Gastroesophageal sphincter (tissue), 4 donors: ENCODE measurements around the gene FAM181B. TPM values are rescaled to one million over a fixed set of nuclear protein-coding genes. Genes with fewer than 3 reads are reported as not detected.
"Not testable (repeated sequence)": the region's sequence is repeated elsewhere in the genome, so short reads cannot be mapped to it uniquely, and the experiment has no call there.

ENCODE experiments used
- ATAC-seq: fragments of 150-250 bp; one replicate; pipeline ENCODE4 v1.9.1; 2016; ENCODE audit warnings: mild to moderate bottlenecking, moderate library complexity
- H3K27ac ChIP-seq, 4 donors: fragments of 200-600 bp; sonication (generic) in 3 of 4; 1 replicate in 3 of 4; 2 replicates in 1 of 4; pipeline ENCODE4 v1.5.1; 2016 to 2019
- H3K27me3 ChIP-seq: fragments of 200-600 bp; sonication (generic); one replicate; pipeline ENCODE4 v1.5.1; 2019
- H3K36me3 ChIP-seq, 2 donors: fragments of 200-600 bp; sonication (generic); one replicate each; pipeline ENCODE4 v1.5.1; 2019; ENCODE audit warnings: control low read depth in 1 of 2
- H3K4me1 ChIP-seq, 3 donors: fragments of 200-600 bp; sonication (generic); 1 replicate in 2 of 3; 2 replicates in 1 of 3; pipeline ENCODE4 v1.5.1; 2016 to 2019; ENCODE audit warnings: control low read depth in 2 of 3
- H3K4me3 ChIP-seq, 2 donors: fragments of 200-600 bp; sonication (generic); one replicate each; pipeline ENCODE4 v1.5.1; 2019; ENCODE audit warnings: mild to moderate bottlenecking in 1 of 2, moderate library complexity in 1 of 2
- H3K9me3 ChIP-seq, 3 donors: fragments of 200-600 bp; sonication (generic); one replicate each; pipeline ENCODE4 v1.5.1; 2017 to 2019; ENCODE audit warnings: control low read depth in 2 of 3
- EP300 ChIP-seq: sonication (generic); formaldehyde crosslinking; IDR thresholded peaks from one replicate; pipeline ENCODE4 v1.6.1; 2017; ENCODE audit warnings: antibody characterized with exemption, mild to moderate bottlenecking
- POLR2A ChIP-seq, 2 donors: fragments of 450-650 bp; IDR thresholded peaks; one replicate each; pipeline ENCODE4 v1.6.1; 2017; ENCODE audit warnings: antibody characterized with exemption in 2 of 2, mild to moderate bottlenecking in 2 of 2, moderate library complexity in 1 of 2
- POLR2AphosphoS5 ChIP-seq: sonication (generic); formaldehyde crosslinking; IDR thresholded peaks from one replicate; pipeline ENCODE4 v1.6.1; 2017; ENCODE audit warnings: antibody characterized with exemption
- WGBS, 2 donors: methylation state at CpG; one replicate each; pipeline ENCODE4 v1.1.5; 2018; ENCODE audit warnings: low coverage in 1 of 2; 5-methylcytosine and 5-hydroxymethylcytosine counted together
- total RNA-seq, 4 donors: library from RNA; depleted of rRNA; stranded (reverse); fragments of >200 nt; gene quantifications; one replicate each; pipeline ENCODE4 v1.1.0, GENCODE V29; 2016
- TF ChIP-seq, protein P1 (sequence below), 4 experiments: fragments of 200-600 bp in 2 of 4; fragments of 450-650 bp in 2 of 4; sonication (generic) in 1 of 4; IDR thresholded peaks; one replicate each; pipeline ENCODE4 v1.5.1; 2017 to 2019; ENCODE audit warnings: antibody characterized with exemption in 4 of 4, mild to moderate bottlenecking in 2 of 4, moderate library complexity in 2 of 4

The FAM181B gene
- total RNA-seq, 4 donors from 2014 or later = 0.81 to 1.9 (median 1.4) TPM

DNA sequence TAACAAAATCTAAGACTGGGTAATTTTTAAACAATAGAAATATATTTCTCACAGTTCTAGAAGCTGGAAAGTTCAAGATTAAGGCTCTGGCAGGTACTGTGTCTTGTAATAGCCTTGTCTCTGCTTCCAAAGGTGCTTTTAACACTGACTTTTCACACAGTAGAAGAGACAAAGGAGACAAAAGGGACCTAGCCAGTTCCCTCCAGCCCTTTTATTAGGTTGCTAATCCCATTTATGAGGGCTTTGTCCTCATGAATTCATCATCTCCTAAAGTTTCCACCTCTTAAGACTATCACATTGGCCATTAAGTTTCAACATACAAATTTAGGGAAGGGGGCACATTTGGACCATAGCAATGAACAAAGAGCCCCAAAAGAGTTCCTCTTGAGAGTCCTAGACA lies 40.7 kb downstream of the FAM181B start:
- H3K27ac ChIP-seq = no peak overlapping the region
- ATAC-seq = no peak
- H3K36me3 ChIP-seq = no peaks in the 10 kb centered on the region
- H3K27me3 ChIP-seq = no peaks in the 10 kb centered on the region
- H3K4me1 ChIP-seq = no peaks in the 10 kb centered on the region
- H3K9me3 ChIP-seq = no peaks in the 10 kb centered on the region
- H3K4me3 ChIP-seq = no peak overlapping the region
- TF ChIP-seq EP300 = no peak
- TF ChIP-seq, protein P1, sequence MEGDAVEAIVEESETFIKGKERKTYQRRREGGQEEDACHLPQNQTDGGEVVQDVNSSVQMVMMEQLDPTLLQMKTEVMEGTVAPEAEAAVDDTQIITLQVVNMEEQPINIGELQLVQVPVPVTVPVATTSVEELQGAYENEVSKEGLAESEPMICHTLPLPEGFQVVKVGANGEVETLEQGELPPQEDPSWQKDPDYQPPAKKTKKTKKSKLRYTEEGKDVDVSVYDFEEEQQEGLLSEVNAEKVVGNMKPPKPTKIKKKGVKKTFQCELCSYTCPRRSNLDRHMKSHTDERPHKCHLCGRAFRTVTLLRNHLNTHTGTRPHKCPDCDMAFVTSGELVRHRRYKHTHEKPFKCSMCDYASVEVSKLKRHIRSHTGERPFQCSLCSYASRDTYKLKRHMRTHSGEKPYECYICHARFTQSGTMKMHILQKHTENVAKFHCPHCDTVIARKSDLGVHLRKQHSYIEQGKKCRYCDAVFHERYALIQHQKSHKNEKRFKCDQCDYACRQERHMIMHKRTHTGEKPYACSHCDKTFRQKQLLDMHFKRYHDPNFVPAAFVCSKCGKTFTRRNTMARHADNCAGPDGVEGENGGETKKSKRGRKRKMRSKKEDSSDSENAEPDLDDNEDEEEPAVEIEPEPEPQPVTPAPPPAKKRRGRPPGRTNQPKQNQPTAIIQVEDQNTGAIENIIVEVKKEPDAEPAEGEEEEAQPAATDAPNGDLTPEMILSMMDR (IDR thresholded peaks at IDR 0.05) = no peak
- no peak for TF ChIP-seq POLR2AphosphoS5
- TF ChIP-seq POLR2A (IDR thresholded peaks at IDR 0.05) = no peak

DNA sequence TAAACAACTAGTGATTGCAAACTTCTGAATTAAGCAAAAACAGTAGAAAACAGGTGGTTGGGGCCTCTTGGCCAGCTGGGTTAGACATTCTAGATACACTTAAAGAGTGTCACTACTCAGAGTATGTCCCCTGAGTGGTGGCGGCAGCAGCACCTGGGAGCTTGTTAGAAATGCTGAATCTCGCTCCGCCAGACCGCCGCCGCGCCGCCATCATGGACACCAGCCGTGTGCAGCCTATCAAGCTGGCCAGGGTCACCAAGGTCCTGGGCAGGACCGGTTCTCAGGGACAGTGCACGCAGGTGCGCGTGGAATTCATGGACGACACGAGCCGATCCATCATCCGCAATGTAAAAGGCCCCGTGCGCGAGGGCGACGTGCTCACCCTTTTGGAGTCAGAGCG lies 44.3 kb downstream of the FAM181B start:
- H3K9me3 ChIP-seq, H3K27me3 ChIP-seq, ATAC-seq, H3K36me3 ChIP-seq, H3K27ac ChIP-seq, H3K4me3 ChIP-seq, H3K4me1 ChIP-seq: not testable (repeated sequence)
- 97% methylated on average over 6 of the region's 23 CpGs; no CpG with 5 or more reads in 1 of the 2 donors for WGBS, 2 donors

DNA sequence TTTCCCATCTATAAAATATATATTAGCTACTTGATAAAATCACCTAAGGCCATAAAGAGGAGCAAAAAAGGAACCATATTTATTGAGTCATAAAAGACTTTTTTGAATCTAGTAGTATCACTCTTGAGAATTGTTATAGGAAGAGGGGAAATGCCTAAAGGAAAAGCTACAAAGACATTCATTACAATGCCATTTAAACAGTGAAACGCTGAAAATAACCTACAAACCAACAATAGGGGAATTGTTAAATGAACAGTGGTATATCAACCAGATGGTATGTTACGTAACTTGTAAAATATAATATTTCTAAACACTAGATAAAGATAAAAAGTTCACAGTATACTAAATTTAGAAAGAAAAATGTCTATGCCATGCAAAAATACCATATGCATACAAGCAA lies 47.5 kb downstream of the FAM181B start:
- no peaks in the 10 kb centered on the region for H3K4me1 ChIP-seq
- no peak overlapping the region for H3K27ac ChIP-seq
- no peak for ATAC-seq
- no peak overlapping the region for H3K4me3 ChIP-seq
- H3K9me3 ChIP-seq = no peaks in the 10 kb centered on the region
- TF ChIP-seq POLR2A (IDR thresholded peaks at IDR 0.05) = no peak
- no peak for TF ChIP-seq EP300
- TF ChIP-seq, protein P1 (IDR thresholded peaks at IDR 0.05) = no peak
- no peak for TF ChIP-seq POLR2AphosphoS5
- H3K27me3 ChIP-seq = no peaks in the 10 kb centered on the region
- H3K36me3 ChIP-seq = no peaks in the 10 kb centered on the region
- WGBS, 2 donors = 53 to 67% methylated on average over 2 of the region's 2 CpGs

DNA sequence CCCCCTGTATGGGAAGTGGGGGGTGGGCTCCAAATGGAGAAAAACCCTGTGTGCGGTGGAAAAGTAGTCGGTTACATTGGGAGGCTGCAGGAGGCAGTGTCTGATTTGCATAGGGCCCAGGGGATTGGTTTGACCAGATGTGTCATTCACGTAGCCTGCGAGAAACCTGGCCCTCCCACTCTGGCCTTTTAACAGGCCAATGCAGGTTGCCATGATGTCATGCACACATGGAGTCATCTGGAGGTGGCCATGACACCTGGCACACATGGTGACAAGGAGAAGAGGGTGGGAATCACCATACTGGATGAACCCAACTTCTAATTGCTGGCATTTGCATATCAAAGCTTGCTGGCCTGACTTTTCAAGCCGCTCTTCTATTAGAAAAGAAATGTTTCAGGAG lies 50.6 kb downstream of the FAM181B start:
- TF ChIP-seq POLR2AphosphoS5 = no peak
- no peak for TF ChIP-seq POLR2A (IDR thresholded peaks at IDR 0.05)
- TF ChIP-seq EP300 = no peak
- TF ChIP-seq, protein P1 (IDR thresholded peaks at IDR 0.05) = no peak
- H3K4me3 ChIP-seq = no peak overlapping the region
- no peaks in the 10 kb centered on the region for H3K9me3 ChIP-seq
- H3K36me3 ChIP-seq = no peaks in the 10 kb centered on the region
- no peak for ATAC-seq
- H3K27ac ChIP-seq = no peak overlapping the region
- H3K4me1 ChIP-seq = no peaks in the 10 kb centered on the region
- 83 to 88% methylated on average over 1 to 5 of the region's 5 CpGs for WGBS, 2 donors
- no peaks in the 10 kb centered on the region for H3K27me3 ChIP-seq

DNA sequence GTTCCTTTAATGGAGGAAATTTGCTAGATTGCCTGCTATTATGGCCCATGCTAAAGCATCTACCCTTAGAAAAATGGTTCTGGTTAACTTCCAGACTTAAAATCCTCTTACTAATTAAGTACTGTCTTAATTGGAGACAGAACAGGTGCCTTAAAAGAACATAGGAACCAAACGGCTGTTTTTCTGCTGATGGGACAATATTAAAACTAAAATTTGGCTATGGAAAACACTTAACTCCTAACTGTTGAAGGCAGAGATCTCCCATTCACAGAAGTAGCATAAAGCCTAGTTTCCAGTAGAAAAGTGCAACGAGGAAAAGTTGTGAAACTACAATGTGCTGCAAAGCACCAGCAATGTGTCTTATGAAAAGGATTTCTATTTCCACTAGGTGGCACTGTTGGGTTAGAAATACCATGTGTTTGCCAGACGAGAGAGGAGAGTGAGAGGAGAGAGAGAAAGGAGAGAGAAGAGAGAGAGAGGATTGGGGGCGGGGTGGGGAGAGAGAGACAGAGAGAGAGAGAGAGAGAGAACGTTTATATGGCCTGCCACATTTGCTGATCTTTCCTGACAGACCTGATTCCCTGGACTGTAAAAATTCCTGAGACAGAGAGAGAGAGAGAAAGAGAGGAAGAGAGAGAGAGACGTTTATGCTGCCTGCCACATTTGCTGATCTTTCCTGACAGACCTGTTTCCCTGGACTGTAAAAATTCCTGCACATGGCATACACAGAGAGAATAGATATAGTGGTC lies 51.5 kb downstream of the FAM181B start:
- H3K36me3 ChIP-seq = no peaks in the 10 kb centered on the region
- 11 to 13% methylated on average over 6 of the region's 6 CpGs for WGBS, 2 donors
- H3K9me3 ChIP-seq = no peaks in the 10 kb centered on the region
- no peak overlapping the region for H3K27ac ChIP-seq
- H3K4me1 ChIP-seq = no peaks in the 10 kb centered on the region
- H3K27me3 ChIP-seq = no peaks in the 10 kb centered on the region
- peak; percentile 74 for ATAC-seq
- no peak for TF ChIP-seq POLR2A (IDR thresholded peaks at IDR 0.05)
- TF ChIP-seq, protein P1 (IDR thresholded peaks at IDR 0.05) = peak; percentile 37 to 67 (median 54)
- H3K4me3 ChIP-seq = no peak overlapping the region
